Nephron progenitor cell (in vitro differentiated cells): ENCODE data around the gene ICE1.

ENCODE experiments used
- DNase-seq: peaks from one replicate; pipeline ENCODE4 v3.0.0; 2021
- H3K27ac Mint-ChIP-seq: 2 replicates; pipeline ENCODE4 v1.8.0; 2021; ENCODE audit warnings: mild to moderate bottlenecking, moderate library complexity, mixed read lengths
- H3K27me3 Mint-ChIP-seq: 2 replicates; pipeline ENCODE4 v1.8.0; 2021; ENCODE audit warnings: mild to moderate bottlenecking, low read depth, mixed read lengths; ENCODE audit not compliant: poor library complexity
- H3K36me3 Mint-ChIP-seq: 2 replicates; pipeline ENCODE4 v1.8.0; 2021; ENCODE audit warnings: low read depth, mixed read lengths
- H3K4me1 Mint-ChIP-seq: 2 replicates; pipeline ENCODE4 v1.8.0; 2021; ENCODE audit warnings: mixed read lengths
- H3K4me3 Mint-ChIP-seq: 2 replicates; pipeline ENCODE4 v1.8.0; 2021; ENCODE audit warnings: mild to moderate bottlenecking, moderate library complexity, mixed read lengths
- H3K9me3 Mint-ChIP-seq: 2 replicates; pipeline ENCODE4 v1.8.0; 2021; ENCODE audit warnings: mild to moderate bottlenecking, moderate library complexity, mixed read lengths
- CTCF ChIP-seq: fragments of 200-600 bp; sonication (generic); IDR thresholded peaks from 2 replicates; pipeline ENCODE4 v1.5.0; 2021; ENCODE audit warnings: antibody characterized with exemption

The ICE1 gene

GRCh38 chr5:5522336-5522735 lies 99.9 kb downstream of the ICE1 start:
- H3K36me3 Mint-ChIP-seq, result no peaks in the 10 kb centered on the region
- no peak overlapping the region for H3K4me3 Mint-ChIP-seq
- peaks cover 9% of the 10 kb centered on the region for H3K27me3 Mint-ChIP-seq
- no peak for TF ChIP-seq CTCF
- no peak overlapping the region for H3K27ac Mint-ChIP-seq
- no peak for DNase-seq
- H3K9me3 Mint-ChIP-seq, result peaks cover under 1% of the 10 kb centered on the region
- no peaks in the 10 kb centered on the region for H3K4me1 Mint-ChIP-seq

GRCh38 chr5:5523066-5523505 lies 100.6 kb downstream of the ICE1 start:
- DNase-seq, result no peak
- Mint-ChIP-seq H3K27ac (peak overlapping the region; percentile 94), H3K4me1 (no peaks in the 10 kb centered on the region), H3K27me3 (peaks cover 14% of the 10 kb centered on the region), H3K9me3 (peaks cover 2% of the 10 kb centered on the region), H3K4me3 (no peak overlapping the region), H3K36me3 (no peaks in the 10 kb centered on the region)
- no peak for TF ChIP-seq CTCF

GRCh38 chr5:5524327-5524726 lies 101.8 kb downstream of the ICE1 start:
- no peak overlapping the region for H3K27ac Mint-ChIP-seq
- TF ChIP-seq CTCF, result no peak
- DNase-seq, result no peak
- H3K4me1 Mint-ChIP-seq, result no peaks in the 10 kb centered on the region
- H3K4me3 Mint-ChIP-seq, result no peak overlapping the region
- H3K9me3 Mint-ChIP-seq, result peaks cover 10% of the 10 kb centered on the region
- no peaks in the 10 kb centered on the region for H3K36me3 Mint-ChIP-seq
- H3K27me3 Mint-ChIP-seq, result peaks cover 14% of the 10 kb centered on the region

GRCh38 chr5:5531371-5531770 lies 108.9 kb downstream of the ICE1 start:
- peaks cover 35% of the 10 kb centered on the region for H3K4me1 Mint-ChIP-seq
- no peak for DNase-seq
- peaks cover 12% of the 10 kb centered on the region for H3K27me3 Mint-ChIP-seq
- H3K9me3 Mint-ChIP-seq, result peaks cover 10% of the 10 kb centered on the region
- H3K27ac Mint-ChIP-seq, result peak overlapping the region; percentile 89
- H3K36me3 Mint-ChIP-seq, result no peaks in the 10 kb centered on the region
- no peak for TF ChIP-seq CTCF
- no peak overlapping the region for H3K4me3 Mint-ChIP-seq

GRCh38 chr5:5532306-5533076 lies 110.0 kb downstream of the ICE1 start:
- peaks cover 10% of the 10 kb centered on the region for H3K9me3 Mint-ChIP-seq
- no peak overlapping the region for H3K27ac Mint-ChIP-seq
- no peak overlapping the region for H3K4me3 Mint-ChIP-seq
- DNase-seq, result no peak
- peaks cover 14% of the 10 kb centered on the region for H3K27me3 Mint-ChIP-seq
- no peaks in the 10 kb centered on the region for H3K36me3 Mint-ChIP-seq
- no peak for TF ChIP-seq CTCF
- peaks cover 43% of the 10 kb centered on the region for H3K4me1 Mint-ChIP-seq

- H3K9me3 Mint-ChIP-seq, result peaks cover 2% of the 10 kb centered on the region
- H3K27me3 Mint-ChIP-seq, result peaks cover 10% of the 10 kb centered on the region
- H3K27ac Mint-ChIP-seq, result no peak overlapping the region
- peaks cover 43% of the 10 kb centered on the region for H3K4me1 Mint-ChIP-seq
- DNase-seq, result no peak
- no peaks in the 10 kb centered on the region for H3K36me3 Mint-ChIP-seq
- TF ChIP-seq CTCF, result no peak
- H3K4me3 Mint-ChIP-seq, result no peak overlapping the region
These were observed 111.5 kb downstream of the ICE1 start for GRCh38 chr5:5533927-5534326.
